PC-3 (cell line): ENCODE results near the gene TMEM147. TPM values are rescaled to one million over a fixed set of nuclear protein-coding genes. Genes with fewer than 3 reads are reported as not detected.

ENCODE experiments used
- ATAC-seq: fragments of 200-7000 bp; cut with Tn5 transposase; 2 replicates; pipeline ENCODE4 v1.9.1; 2020; ENCODE audit warnings: mild to moderate bottlenecking, moderate library complexity
- BruUV-seq: library from RNA; stranded (reverse); fragments of 400-500 nt; replicated peaks from 2 replicates; lab custom pipeline; 2021; lab: Mats Ljungman, UMichigan
- CTCF ChIA-PET: fragments of 300-600 bp; sonication (Branson Sonifier 250); formaldehyde crosslinking; loops from one replicate; lab custom pipeline; 2022; ENCODE audit warnings: antibody characterized with exemption; lab: Charles Lee
- POLR2A ChIA-PET: fragments of 300-600 bp; sonication (Branson Sonifier 250); formaldehyde crosslinking; loops from one replicate; lab custom pipeline; 2022; ENCODE audit warnings: antibody characterized with exemption; ENCODE audit not compliant: unreplicated experiment; lab: Charles Lee
- DNase-seq: peaks from one replicate; pipeline ENCODE4 v3.0.0-alpha.2; 2015
- H2AFZ ChIP-seq: fragments of 300-600 bp; sonication (generic); 2 replicates; pipeline ENCODE4 v1.6.0; 2016; ENCODE audit warnings: antibody characterized with exemption, low read length
- H3F3A ChIP-seq: fragments of 300-600 bp; sonication (generic); one replicate; pipeline ENCODE4 v1.6.0; 2017; ENCODE audit warnings: antibody characterized with exemption, low read length, control low read depth, mild to moderate bottlenecking; ENCODE audit not compliant: unreplicated experiment
- H3K27ac ChIP-seq: fragments of 300-600 bp; sonication (generic); 2 replicates; pipeline ENCODE4 v1.5.1; 2016; ENCODE audit warnings: mild to moderate bottlenecking, low read length
- H3K27me3 ChIP-seq: fragments of 300-600 bp; sonication (generic); 2 replicates; pipeline ENCODE4 v1.6.1; 2016; ENCODE audit warnings: low read length, mixed read lengths
- H3K36me3 ChIP-seq: fragments of 300-600 bp; sonication (generic); 2 replicates; pipeline ENCODE4 v1.6.1; 2016; ENCODE audit warnings: low read depth, mixed run types, low read length, mixed read lengths
- H3K4me1 ChIP-seq: fragments of 300-600 bp; sonication (generic); 2 replicates; pipeline ENCODE4 v1.5.1; 2016; ENCODE audit warnings: low read length; ENCODE audit not compliant: insufficient read depth
- H3K4me2 ChIP-seq: fragments of 300-600 bp; sonication (generic); 2 replicates; pipeline ENCODE4 v1.6.0; 2016; ENCODE audit warnings: low read length
- H3K4me3 ChIP-seq: fragments of 300-600 bp; sonication (generic); 2 replicates; pipeline ENCODE4 v1.5.1; 2016; ENCODE audit warnings: mild to moderate bottlenecking, low read length, mixed read lengths
- H3K79me2 ChIP-seq: fragments of 300-600 bp; sonication (generic); 2 replicates; pipeline ENCODE4 v1.6.1; 2017; ENCODE audit warnings: low read length, mixed read lengths
- H3K9ac ChIP-seq: fragments of 300-600 bp; sonication (generic); 2 replicates; pipeline ENCODE4 v1.6.0; 2016; ENCODE audit warnings: mild to moderate bottlenecking, low read length
- H3K9me2 ChIP-seq: fragments of 300-600 bp; sonication (generic); replicated peaks from 2 replicates; pipeline ENCODE4 v1.6.1; 2016; ENCODE audit warnings: mixed run types, low read length, mixed read lengths
- H3K9me3 ChIP-seq: fragments of 300-600 bp; sonication (generic); 2 replicates; pipeline ENCODE4 v1.6.1; 2016; ENCODE audit warnings: low read length, mixed read lengths
- H4K20me1 ChIP-seq: fragments of 300-600 bp; sonication (generic); 2 replicates; pipeline ENCODE4 v1.6.1; 2016; ENCODE audit warnings: low read length, mixed read lengths
- EZH2 ChIP-seq: fragments of 300-600 bp; sonication (generic); IDR thresholded peaks from one replicate; pipeline ENCODE4 v1.6.1; 2017; ENCODE audit warnings: antibody characterized with exemption, mild to moderate bottlenecking, low read length; ENCODE audit not compliant: unreplicated experiment
- EZH2phosphoT487 ChIP-seq: fragments of 300-600 bp; sonication (generic); IDR thresholded peaks from 2 replicates; pipeline ENCODE4 v1.6.1; 2018; ENCODE audit warnings: mild to moderate bottlenecking, antibody characterized with exemption, low read length, borderline replicate concordance
- intact Hi-C: fragments of 100-400 bp; cut with micrococcal nuclease; formaldehyde crosslinking; loops from 2 replicates; pipeline ENCODE4 v1.9.0; 2023
- total RNA-seq: library from RNA; depleted of rRNA; stranded (reverse); fragments of >200 nt; gene quantifications from 2 replicates; pipeline ENCODE4 v1.2.3, GENCODE V29; 2014
- TF ChIP-seq, protein P1 (sequence below): fragments of 300-600 bp; sonication (generic); conservative IDR thresholded peaks from 2 replicates; pipeline ENCODE4 v1.5.1; 2017; ENCODE audit warnings: antibody characterized with exemption, low read depth, mild to moderate bottlenecking, low read length

Gene TMEM147
- total RNA-seq, 1 experiment from 2014 or later: 206 TPM

DNA sequence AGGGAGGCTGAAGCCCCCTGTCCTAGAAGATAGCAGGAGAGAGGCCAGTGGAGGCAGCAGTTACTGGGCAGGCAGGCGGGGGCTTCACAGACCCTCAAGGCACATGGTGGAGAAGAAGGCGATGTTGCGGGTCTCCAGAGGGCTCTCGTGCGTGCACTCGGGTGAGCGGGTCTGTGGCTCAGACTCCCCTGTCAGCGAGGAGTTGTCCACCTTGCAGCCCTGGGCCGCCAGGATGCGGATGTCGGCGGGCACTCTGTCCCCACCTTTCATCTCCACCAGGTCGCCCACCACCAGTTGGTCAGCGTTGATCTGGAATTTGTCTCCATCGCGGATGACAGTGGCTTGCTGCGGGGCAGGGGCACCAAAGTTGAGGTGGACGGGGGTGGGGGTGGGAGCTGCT is 14.8 kb downstream of the TMEM147 start:
- CTCF ChIA-PET: no interaction called here
- Histone ChIP-seq H3K9ac (no peak overlapping the region), H2AFZ (no peak overlapping the region), H3K4me3 (no peak overlapping the region), H3F3A (no peaks in the 10 kb centered on the region), H3K9me2 (no peaks in the 10 kb centered on the region), H3K9me3 (no peaks in the 10 kb centered on the region), H3K4me1 (no peaks in the 10 kb centered on the region), H3K79me2 (no peaks in the 10 kb centered on the region), H4K20me1 (no peaks in the 10 kb centered on the region), H3K27me3 (no peaks in the 10 kb centered on the region), H3K27ac (no peak overlapping the region), H3K4me2 (no peak overlapping the region), H3K36me3 (no peaks in the 10 kb centered on the region)
- TF ChIP-seq EZH2phosphoT487: no peak
- DNase-seq: no peak
- BruUV-seq: no TSS peak
- intact Hi-C loops: no loop called here
- POLR2A ChIA-PET: no interaction called here
- no peak for ATAC-seq

- ChIA-PET POLR2A (no interaction called here), CTCF (no interaction called here)
- DNase-seq: no peak
- H4K20me1 ChIP-seq: no peaks in the 10 kb centered on the region
- no peaks in the 10 kb centered on the region for H3K27me3 ChIP-seq
- no peak overlapping the region for H3K9ac ChIP-seq
- no TSS peak for BruUV-seq
- H3K4me2 ChIP-seq: no peak overlapping the region
- H3K36me3 ChIP-seq: no peaks in the 10 kb centered on the region
- intact Hi-C loops: no loop called here
- H3K9me3 ChIP-seq: no peaks in the 10 kb centered on the region
- no peak overlapping the region for H3K27ac ChIP-seq
- no peaks in the 10 kb centered on the region for H3K4me1 ChIP-seq
- no peak overlapping the region for H2AFZ ChIP-seq
- ATAC-seq: no peak
- H3F3A ChIP-seq: no peaks in the 10 kb centered on the region
- H3K4me3 ChIP-seq: no peak overlapping the region
- H3K79me2 ChIP-seq: no peaks in the 10 kb centered on the region
- TF ChIP-seq EZH2phosphoT487 (no peak), EZH2 (no peak)
- TF ChIP-seq, protein P1, sequence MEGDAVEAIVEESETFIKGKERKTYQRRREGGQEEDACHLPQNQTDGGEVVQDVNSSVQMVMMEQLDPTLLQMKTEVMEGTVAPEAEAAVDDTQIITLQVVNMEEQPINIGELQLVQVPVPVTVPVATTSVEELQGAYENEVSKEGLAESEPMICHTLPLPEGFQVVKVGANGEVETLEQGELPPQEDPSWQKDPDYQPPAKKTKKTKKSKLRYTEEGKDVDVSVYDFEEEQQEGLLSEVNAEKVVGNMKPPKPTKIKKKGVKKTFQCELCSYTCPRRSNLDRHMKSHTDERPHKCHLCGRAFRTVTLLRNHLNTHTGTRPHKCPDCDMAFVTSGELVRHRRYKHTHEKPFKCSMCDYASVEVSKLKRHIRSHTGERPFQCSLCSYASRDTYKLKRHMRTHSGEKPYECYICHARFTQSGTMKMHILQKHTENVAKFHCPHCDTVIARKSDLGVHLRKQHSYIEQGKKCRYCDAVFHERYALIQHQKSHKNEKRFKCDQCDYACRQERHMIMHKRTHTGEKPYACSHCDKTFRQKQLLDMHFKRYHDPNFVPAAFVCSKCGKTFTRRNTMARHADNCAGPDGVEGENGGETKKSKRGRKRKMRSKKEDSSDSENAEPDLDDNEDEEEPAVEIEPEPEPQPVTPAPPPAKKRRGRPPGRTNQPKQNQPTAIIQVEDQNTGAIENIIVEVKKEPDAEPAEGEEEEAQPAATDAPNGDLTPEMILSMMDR: no peak
- no peaks in the 10 kb centered on the region for H3K9me2 ChIP-seq
Observed at GRCh38 chr19:35560677-35561076, 15.3 kb downstream of the TMEM147 start.

- H3F3A ChIP-seq: no peaks in the 10 kb centered on the region
- H4K20me1 ChIP-seq: no peaks in the 10 kb centered on the region
- no peaks in the 10 kb centered on the region for H3K27me3 ChIP-seq
- H3K4me3 ChIP-seq: no peak overlapping the region
- ChIA-PET POLR2A (no interaction called here), CTCF (no interaction called here)
- no peak overlapping the region for H3K4me2 ChIP-seq
- DNase-seq (no peak), ATAC-seq (no peak)
- intact Hi-C loops: no loop called here
- H3K9me3 ChIP-seq: no peaks in the 10 kb centered on the region
- H3K36me3 ChIP-seq: no peaks in the 10 kb centered on the region
- no peaks in the 10 kb centered on the region for H3K9me2 ChIP-seq
- H3K9ac ChIP-seq: no peak overlapping the region
- no peaks in the 10 kb centered on the region for H3K79me2 ChIP-seq
- no TSS peak for BruUV-seq
- no peak overlapping the region for H2AFZ ChIP-seq
- no peaks in the 10 kb centered on the region for H3K4me1 ChIP-seq
- TF ChIP-seq EZH2: no peak
- TF ChIP-seq EZH2phosphoT487: no peak
- no peak overlapping the region for H3K27ac ChIP-seq
Observed at GRCh38 chr19:35561436-35561835, 16.0 kb downstream of the TMEM147 start.

- Histone ChIP-seq H3K4me3 (no peak overlapping the region), H3K79me2 (no peaks in the 10 kb centered on the region), H3K4me2 (no peak overlapping the region), H3K27me3 (no peaks in the 10 kb centered on the region), H4K20me1 (no peaks in the 10 kb centered on the region), H3K27ac (no peak overlapping the region), H3K9me2 (no peaks in the 10 kb centered on the region), H3F3A (no peaks in the 10 kb centered on the region), H2AFZ (no peak overlapping the region), H3K4me1 (no peaks in the 10 kb centered on the region), H3K9ac (no peak overlapping the region), H3K9me3 (no peaks in the 10 kb centered on the region), H3K36me3 (no peaks in the 10 kb centered on the region)
- no peak for DNase-seq
- intact Hi-C loops: no loop called here
- BruUV-seq: no TSS peak
- no peak for ATAC-seq
- ChIA-PET POLR2A (no interaction called here), CTCF (no interaction called here)
- TF ChIP-seq, protein P1: no peak
- TF ChIP-seq EZH2phosphoT487 (no peak), EZH2 (no peak)
Observed at GRCh38 chr19:35562336-35562735, 16.9 kb downstream of the TMEM147 start.
